ENCODE data around the gene USP4.
"Not testable (repeated sequence)": the region's sequence is repeated elsewhere in the genome, so short reads cannot be mapped to it uniquely, and the experiment has no call there.

USP4 gene

GRCh38 chr3:49240091-49240490 is 99.8 kb downstream of the USP4 start:
- H3K27me3 ChIP-seq (ENCODE audit: insufficient read depth, low read length); H3K27ac ChIP-seq (ENCODE audit: low read depth, low read length); H3K4me3 ChIP-seq (ENCODE audit: low read length); H3K4me1 ChIP-seq (ENCODE audit: insufficient read depth, low read length); H3K36me3 ChIP-seq (ENCODE audit: insufficient read depth, low read length); H3K9ac ChIP-seq (ENCODE audit: low read depth, low read length): not testable (repeated sequence)
- peaks cover 15% of the 10 kb centered on the region for H3K9me3 ChIP-seq (ENCODE audit: insufficient read depth, low read depth, low read length)
- 89% methylated on average over 11 of the region's 11 CpGs for WGBS

GRCh38 chr3:49238274-49239127 is 101.4 kb downstream of the USP4 start:
- no peak overlapping the region for H3K9ac ChIP-seq (ENCODE audit: low read depth, low read length)
- H3K4me1 ChIP-seq (ENCODE audit: insufficient read depth, low read length) = no peaks in the 10 kb centered on the region
- WGBS = 83% methylated on average over 9 of the region's 9 CpGs
- no peaks in the 10 kb centered on the region for H3K36me3 ChIP-seq (ENCODE audit: insufficient read depth, low read length)
- no peaks in the 10 kb centered on the region for H3K27me3 ChIP-seq (ENCODE audit: insufficient read depth, low read length)
- no peak overlapping the region for H3K27ac ChIP-seq (ENCODE audit: low read depth, low read length)
- no peak overlapping the region for H3K4me3 ChIP-seq (ENCODE audit: low read length)
- H3K9me3 ChIP-seq (ENCODE audit: insufficient read depth, low read depth, low read length) = peaks cover 30% of the 10 kb centered on the region

- Histone ChIP-seq H3K36me3 (ENCODE audit: insufficient read depth, low read length) (no peaks in the 10 kb centered on the region), H3K4me1 (ENCODE audit: insufficient read depth, low read length) (no peaks in the 10 kb centered on the region), H3K9me3 (ENCODE audit: insufficient read depth, low read depth, low read length) (peaks cover 39% of the 10 kb centered on the region), H3K27me3 (ENCODE audit: insufficient read depth, low read length) (no peaks in the 10 kb centered on the region), H3K27ac (ENCODE audit: low read depth, low read length) (no peak overlapping the region), H3K4me3 (ENCODE audit: low read length) (no peak overlapping the region), H3K9ac (ENCODE audit: low read depth, low read length) (no peak overlapping the region)
- WGBS = no CpG with 5 or more reads among the region's 3 CpGs
Observed at GRCh38 chr3:49237344-49237743, 102.5 kb downstream of the USP4 start.

GRCh38 chr3:49236226-49236625 is 103.6 kb downstream of the USP4 start:
- no peak overlapping the region for H3K27ac ChIP-seq (ENCODE audit: low read depth, low read length)
- no peak overlapping the region for H3K4me3 ChIP-seq (ENCODE audit: low read length)
- H3K9me3 ChIP-seq (ENCODE audit: insufficient read depth, low read depth, low read length) = peaks cover 48% of the 10 kb centered on the region
- H3K9ac ChIP-seq (ENCODE audit: low read depth, low read length) = no peak overlapping the region
- H3K4me1 ChIP-seq (ENCODE audit: insufficient read depth, low read length) = no peaks in the 10 kb centered on the region
- H3K36me3 ChIP-seq (ENCODE audit: insufficient read depth, low read length) = no peaks in the 10 kb centered on the region
- no peaks in the 10 kb centered on the region for H3K27me3 ChIP-seq (ENCODE audit: insufficient read depth, low read length)

GRCh38 chr3:49228817-49229216 is 111.0 kb downstream of the USP4 start:
- 94% methylated on average over 5 of the region's 5 CpGs for WGBS
- H3K9me3 ChIP-seq (ENCODE audit: insufficient read depth, low read depth, low read length) = peaks cover 35% of the 10 kb centered on the region
- not testable (repeated sequence) for H3K4me3 ChIP-seq (ENCODE audit: low read length); H3K36me3 ChIP-seq (ENCODE audit: insufficient read depth, low read length); H3K4me1 ChIP-seq (ENCODE audit: insufficient read depth, low read length); H3K27me3 ChIP-seq (ENCODE audit: insufficient read depth, low read length); H3K9ac ChIP-seq (ENCODE audit: low read depth, low read length); H3K27ac ChIP-seq (ENCODE audit: low read depth, low read length)
